PC-3 (cell line): ENCODE results near the gene RAB5IF. TPM values are rescaled to one million over a fixed set of nuclear protein-coding genes. Genes with fewer than 3 reads are reported as not detected.
A peak's percentile ranks its signal among the peaks of the same experiment; 100 is the strongest.

ENCODE experiments used
- ATAC-seq: fragments of 200-7000 bp; cut with Tn5 transposase; 2 replicates; pipeline ENCODE4 v1.9.1; 2020; ENCODE audit warnings: mild to moderate bottlenecking, moderate library complexity
- BruUV-seq: library from RNA; stranded (reverse); fragments of 400-500 nt; replicated peaks from 2 replicates; lab custom pipeline; 2021; lab: Mats Ljungman, UMichigan
- CTCF ChIA-PET: fragments of 300-600 bp; sonication (Branson Sonifier 250); formaldehyde crosslinking; loops from one replicate; lab custom pipeline; 2022; ENCODE audit warnings: antibody characterized with exemption; lab: Charles Lee
- POLR2A ChIA-PET: fragments of 300-600 bp; sonication (Branson Sonifier 250); formaldehyde crosslinking; loops from one replicate; lab custom pipeline; 2022; ENCODE audit warnings: antibody characterized with exemption; ENCODE audit not compliant: unreplicated experiment; lab: Charles Lee
- DNase-seq: peaks from one replicate; pipeline ENCODE4 v3.0.0-alpha.2; 2015
- H2AFZ ChIP-seq: fragments of 300-600 bp; sonication (generic); 2 replicates; pipeline ENCODE4 v1.6.0; 2016; ENCODE audit warnings: antibody characterized with exemption, low read length
- H3F3A ChIP-seq: fragments of 300-600 bp; sonication (generic); one replicate; pipeline ENCODE4 v1.6.0; 2017; ENCODE audit warnings: antibody characterized with exemption, low read length, control low read depth, mild to moderate bottlenecking; ENCODE audit not compliant: unreplicated experiment
- H3K27ac ChIP-seq: fragments of 300-600 bp; sonication (generic); 2 replicates; pipeline ENCODE4 v1.5.1; 2016; ENCODE audit warnings: mild to moderate bottlenecking, low read length
- H3K27me3 ChIP-seq: fragments of 300-600 bp; sonication (generic); 2 replicates; pipeline ENCODE4 v1.6.1; 2016; ENCODE audit warnings: low read length, mixed read lengths
- H3K36me3 ChIP-seq: fragments of 300-600 bp; sonication (generic); 2 replicates; pipeline ENCODE4 v1.6.1; 2016; ENCODE audit warnings: low read depth, mixed run types, low read length, mixed read lengths
- H3K4me1 ChIP-seq: fragments of 300-600 bp; sonication (generic); 2 replicates; pipeline ENCODE4 v1.5.1; 2016; ENCODE audit warnings: low read length; ENCODE audit not compliant: insufficient read depth
- H3K4me2 ChIP-seq: fragments of 300-600 bp; sonication (generic); 2 replicates; pipeline ENCODE4 v1.6.0; 2016; ENCODE audit warnings: low read length
- H3K4me3 ChIP-seq: fragments of 300-600 bp; sonication (generic); 2 replicates; pipeline ENCODE4 v1.5.1; 2016; ENCODE audit warnings: mild to moderate bottlenecking, low read length, mixed read lengths
- H3K79me2 ChIP-seq: fragments of 300-600 bp; sonication (generic); 2 replicates; pipeline ENCODE4 v1.6.1; 2017; ENCODE audit warnings: low read length, mixed read lengths
- H3K9ac ChIP-seq: fragments of 300-600 bp; sonication (generic); 2 replicates; pipeline ENCODE4 v1.6.0; 2016; ENCODE audit warnings: mild to moderate bottlenecking, low read length
- H3K9me2 ChIP-seq: fragments of 300-600 bp; sonication (generic); replicated peaks from 2 replicates; pipeline ENCODE4 v1.6.1; 2016; ENCODE audit warnings: mixed run types, low read length, mixed read lengths
- H3K9me3 ChIP-seq: fragments of 300-600 bp; sonication (generic); 2 replicates; pipeline ENCODE4 v1.6.1; 2016; ENCODE audit warnings: low read length, mixed read lengths
- H4K20me1 ChIP-seq: fragments of 300-600 bp; sonication (generic); 2 replicates; pipeline ENCODE4 v1.6.1; 2016; ENCODE audit warnings: low read length, mixed read lengths
- EZH2 ChIP-seq: fragments of 300-600 bp; sonication (generic); IDR thresholded peaks from one replicate; pipeline ENCODE4 v1.6.1; 2017; ENCODE audit warnings: antibody characterized with exemption, mild to moderate bottlenecking, low read length; ENCODE audit not compliant: unreplicated experiment
- EZH2phosphoT487 ChIP-seq: fragments of 300-600 bp; sonication (generic); IDR thresholded peaks from 2 replicates; pipeline ENCODE4 v1.6.1; 2018; ENCODE audit warnings: mild to moderate bottlenecking, antibody characterized with exemption, low read length, borderline replicate concordance
- intact Hi-C: fragments of 100-400 bp; cut with micrococcal nuclease; formaldehyde crosslinking; loops from 2 replicates; pipeline ENCODE4 v1.9.0; 2023
- total RNA-seq: library from RNA; depleted of rRNA; stranded (reverse); fragments of >200 nt; gene quantifications from 2 replicates; pipeline ENCODE4 v1.2.3, GENCODE V29; 2014
- TF ChIP-seq, protein P1 (sequence below): fragments of 300-600 bp; sonication (generic); conservative IDR thresholded peaks from 2 replicates; pipeline ENCODE4 v1.5.1; 2017; ENCODE audit warnings: antibody characterized with exemption, low read depth, mild to moderate bottlenecking, low read length

RAB5IF gene
- total RNA-seq, 1 experiment from 2014 or later: 217 TPM

DNA sequence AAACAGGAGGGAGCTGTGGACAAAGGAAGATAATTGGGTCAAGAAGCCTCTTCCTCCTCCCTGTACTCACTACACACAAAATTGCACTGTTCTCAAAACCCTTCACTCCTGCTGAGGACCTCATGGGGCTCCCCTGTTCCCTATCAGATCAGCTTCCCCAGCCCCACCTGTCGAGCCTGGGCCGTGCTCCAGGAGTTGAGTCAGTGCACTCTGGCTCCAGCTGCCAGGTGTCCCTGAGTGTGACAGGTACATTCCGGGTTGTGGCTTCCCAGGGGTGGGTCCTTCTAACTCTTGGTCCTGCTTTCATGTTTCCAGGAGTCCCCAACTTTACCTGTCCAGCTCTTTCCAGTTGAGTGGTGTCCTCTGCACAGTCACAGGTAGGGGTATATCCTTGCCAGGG, 8.4 kb downstream of the RAB5IF start:
- Histone ChIP-seq H3K79me2 (peaks cover 6% of the 10 kb centered on the region; the same call in 1 of the 2 replicates), H3K9me3 (no peaks in the 10 kb centered on the region), H3K9ac (no peak overlapping the region), H4K20me1 (no peaks in the 10 kb centered on the region), H3K36me3 (peaks cover 37% of the 10 kb centered on the region), H3K4me2 (no peak overlapping the region), H3K9me2 (no peaks in the 10 kb centered on the region), H3K27me3 (no peaks in the 10 kb centered on the region), H3K4me1 (peaks cover 12% of the 10 kb centered on the region; the same call in 1 of the 2 replicates), H2AFZ (no peak overlapping the region), H3K4me3 (no peak overlapping the region), H3F3A (no peaks in the 10 kb centered on the region), H3K27ac (no peak overlapping the region)
- peak; percentile 77 for ATAC-seq
- ChIA-PET POLR2A (no interaction called here), CTCF (interaction anchor here (0.7 to 1.5 kb wide), 2 partner anchors 115 to 141 kb away, joined by 5 read pairs; no protein-coding TSS in a partner anchor)
- TF ChIP-seq EZH2phosphoT487: no peak
- TF ChIP-seq, protein P1, sequence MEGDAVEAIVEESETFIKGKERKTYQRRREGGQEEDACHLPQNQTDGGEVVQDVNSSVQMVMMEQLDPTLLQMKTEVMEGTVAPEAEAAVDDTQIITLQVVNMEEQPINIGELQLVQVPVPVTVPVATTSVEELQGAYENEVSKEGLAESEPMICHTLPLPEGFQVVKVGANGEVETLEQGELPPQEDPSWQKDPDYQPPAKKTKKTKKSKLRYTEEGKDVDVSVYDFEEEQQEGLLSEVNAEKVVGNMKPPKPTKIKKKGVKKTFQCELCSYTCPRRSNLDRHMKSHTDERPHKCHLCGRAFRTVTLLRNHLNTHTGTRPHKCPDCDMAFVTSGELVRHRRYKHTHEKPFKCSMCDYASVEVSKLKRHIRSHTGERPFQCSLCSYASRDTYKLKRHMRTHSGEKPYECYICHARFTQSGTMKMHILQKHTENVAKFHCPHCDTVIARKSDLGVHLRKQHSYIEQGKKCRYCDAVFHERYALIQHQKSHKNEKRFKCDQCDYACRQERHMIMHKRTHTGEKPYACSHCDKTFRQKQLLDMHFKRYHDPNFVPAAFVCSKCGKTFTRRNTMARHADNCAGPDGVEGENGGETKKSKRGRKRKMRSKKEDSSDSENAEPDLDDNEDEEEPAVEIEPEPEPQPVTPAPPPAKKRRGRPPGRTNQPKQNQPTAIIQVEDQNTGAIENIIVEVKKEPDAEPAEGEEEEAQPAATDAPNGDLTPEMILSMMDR: no peak
- TF ChIP-seq EZH2: no peak
- intact Hi-C loops: no loop called here
- BruUV-seq: no TSS peak
- DNase-seq: peak; percentile 71

DNA sequence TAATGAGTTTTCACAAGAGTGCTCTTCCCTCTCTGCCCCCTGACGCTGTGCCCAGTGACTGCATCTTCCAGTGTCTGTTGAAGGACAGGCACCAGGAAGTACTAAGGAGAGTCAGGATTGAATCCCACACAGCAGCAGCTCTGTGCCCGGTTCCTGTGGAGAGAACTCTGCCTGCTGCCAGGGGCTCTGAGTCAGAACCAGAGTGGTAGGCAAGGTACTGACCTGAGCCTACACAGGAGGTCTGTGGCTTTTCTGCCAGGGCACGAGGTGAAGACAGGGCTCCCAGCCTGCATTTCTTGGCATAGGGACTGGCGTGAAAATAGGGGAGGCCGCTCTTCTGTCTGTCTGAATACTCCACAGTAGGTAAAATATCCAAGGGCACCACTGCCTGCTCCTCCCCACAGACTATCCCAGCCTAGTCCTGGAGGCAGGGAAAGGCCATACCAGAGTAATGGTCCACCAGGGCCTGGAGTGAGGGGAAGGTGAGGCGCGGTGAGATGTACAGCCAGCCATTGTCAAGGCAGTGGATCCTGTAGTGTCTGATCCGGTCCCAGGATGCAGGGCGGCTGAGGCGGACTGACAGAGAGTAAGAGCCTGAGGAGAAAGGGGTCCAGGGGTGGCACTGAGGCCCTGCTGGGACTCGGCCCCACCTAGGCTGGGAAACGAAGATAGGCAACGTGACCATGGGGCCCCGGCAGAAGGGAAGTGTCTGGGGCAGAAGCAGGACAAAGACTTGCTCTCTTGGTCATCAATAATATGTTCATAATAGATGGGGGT, 9.4 kb downstream of the RAB5IF start:
- H4K20me1 ChIP-seq: no peaks in the 10 kb centered on the region
- no peak overlapping the region for H3K4me2 ChIP-seq
- no TSS peak for BruUV-seq
- peaks cover under 1% of the 10 kb centered on the region; the same call in 1 of the 2 replicates for H3K79me2 ChIP-seq
- DNase-seq (no peak), ATAC-seq (no peak)
- intact Hi-C loops: no loop called here
- peaks cover 12% of the 10 kb centered on the region; the same call in 1 of the 2 replicates for H3K4me1 ChIP-seq
- H2AFZ ChIP-seq: no peak overlapping the region
- peaks cover 29% of the 10 kb centered on the region for H3K36me3 ChIP-seq
- ChIA-PET CTCF (no interaction called here), POLR2A (no interaction called here)
- H3K9ac ChIP-seq: no peak overlapping the region
- no peaks in the 10 kb centered on the region for H3F3A ChIP-seq
- TF ChIP-seq EZH2phosphoT487 (no peak), EZH2 (no peak)
- TF ChIP-seq, protein P1: no peak
- no peaks in the 10 kb centered on the region for H3K9me2 ChIP-seq
- no peak overlapping the region for H3K27ac ChIP-seq
- no peak overlapping the region for H3K4me3 ChIP-seq
- no peaks in the 10 kb centered on the region for H3K9me3 ChIP-seq
- no peaks in the 10 kb centered on the region for H3K27me3 ChIP-seq

DNA sequence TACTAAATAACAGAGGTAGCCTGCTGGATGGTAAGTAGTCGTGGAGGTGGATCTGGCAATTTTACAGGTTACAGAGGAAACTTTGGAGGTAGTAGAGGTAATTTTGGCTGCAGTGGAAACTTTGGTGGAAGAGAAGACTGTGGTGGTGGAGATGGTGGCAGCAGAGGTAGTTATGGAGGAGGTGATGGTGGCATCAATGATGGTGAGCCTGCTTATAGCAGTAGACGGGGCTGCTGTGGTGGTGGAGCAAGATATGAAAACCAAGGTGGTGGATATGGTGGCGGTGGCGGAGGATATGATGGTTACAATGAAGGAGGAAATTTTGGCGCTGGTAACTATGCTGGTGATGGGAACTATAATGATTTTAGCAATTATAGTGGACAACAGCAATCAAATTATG, 15.3 kb downstream of the RAB5IF start:
- Histone ChIP-seq H3K9me3 (no peaks in the 10 kb centered on the region), H3F3A (no peaks in the 10 kb centered on the region), H3K36me3 (no peaks in the 10 kb centered on the region), H3K27me3 (no peaks in the 10 kb centered on the region), H3K9me2 (no peaks in the 10 kb centered on the region), H2AFZ (no peak overlapping the region), H3K27ac (no peak overlapping the region), H3K4me3 (no peak overlapping the region), H4K20me1 (no peaks in the 10 kb centered on the region), H3K4me2 (no peak overlapping the region), H3K9ac (no peak overlapping the region), H3K4me1 (no peaks in the 10 kb centered on the region), H3K79me2 (no peaks in the 10 kb centered on the region)
- ChIA-PET POLR2A (no interaction called here), CTCF (no interaction called here)
- no TSS peak for BruUV-seq
- TF ChIP-seq, protein P1: no peak
- no peak for TF ChIP-seq EZH2phosphoT487
- no peak for TF ChIP-seq EZH2
- ATAC-seq: no peak
- no peak for DNase-seq
- intact Hi-C loops: no loop called here
